ENCODE data around the gene ZNF550. TPM values are rescaled to one million over a fixed set of nuclear protein-coding genes. Genes with fewer than 3 reads are reported as not detected.
A peak's percentile ranks its signal among the peaks of the same experiment; 100 is the strongest.

The ZNF550 gene
- total and polyA plus RNA-seq, 2 of the 13 experiments (the other 11 are each of a cell fraction or from before 2014, with no cell fraction given), result 8.6 to 9.1 TPM

GRCh38 chr19:57527136-57527881 lies 32.4 kb downstream of the ZNF550 start, which contains the start of gene ZNF549 (continued):
- TF ChIP-seq JUND (CRISPR knock-in tag; IDR thresholded peaks at IDR 0.05) (no peak), GPN1 (CRISPR knock-in tag; IDR thresholded peaks at IDR 0.05; ENCODE audit: borderline replicate concordance) (no peak), SIN3A (IDR thresholded peaks at IDR 0.05; ENCODE audit: borderline replicate concordance, low read depth, low read length) (0 out of 2 replicates have a peak, but pooled peaks have one; percentile 48), ATF7 (IDR thresholded peaks at IDR 0.05) (no peak), ATF7 (CRISPR knock-in tag; IDR thresholded peaks at IDR 0.05) (0 out of 2 replicates have a peak, but pooled peaks have one; percentile 62), ZBTB26 (CRISPR knock-in tag; IDR thresholded peaks at IDR 0.05; ENCODE audit: borderline replicate concordance) (no peak), MTF1 (CRISPR knock-in tag; IDR thresholded peaks at IDR 0.05) (no peak), PAWR (CRISPR knock-in tag; IDR thresholded peaks at IDR 0.05; ENCODE audit: borderline replicate concordance) (no peak), HNF4G (IDR thresholded peaks at IDR 0.05; ENCODE audit: borderline replicate concordance, low read depth, low read length) (no peak), HNF4G (CRISPR knock-in tag; IDR thresholded peaks at IDR 0.05; ENCODE audit: borderline replicate concordance, low read depth) (peak; percentile 21; the same call in 1 of the 2 replicates), ZNF567 (CRISPR knock-in tag; IDR thresholded peaks at IDR 0.05; ENCODE audit: borderline replicate concordance) (peak; percentile 72; the same call in 1 of the 2 replicates), ZNF660 (CRISPR knock-in tag; IDR thresholded peaks at IDR 0.05; ENCODE audit: borderline replicate concordance, low read depth) (no peak), RAD51 (IDR thresholded peaks at IDR 0.05; ENCODE audit: borderline replicate concordance) (no peak), ZNF101 (CRISPR knock-in tag; IDR thresholded peaks at IDR 0.05; ENCODE audit: borderline replicate concordance, low read depth) (no peak), CCAR2 (optimal IDR thresholded peaks at IDR 0.05; ENCODE audit: low read depth, low read length) (no peak), BORCS8-MEF2B (CRISPR knock-in tag; IDR thresholded peaks at IDR 0.05) (peak; percentile 46), ZNF609 (CRISPR knock-in tag; IDR thresholded peaks at IDR 0.05; ENCODE audit: borderline replicate concordance) (no peak), GFI1 (CRISPR knock-in tag; IDR thresholded peaks at IDR 0.05; ENCODE audit: borderline replicate concordance) (peak; percentile 59; the same call in 1 of the 2 replicates), ZFP41 (CRISPR knock-in tag; IDR thresholded peaks at IDR 0.05; ENCODE audit: borderline replicate concordance) (peak; percentile 67; the same call in 1 of the 2 replicates), ZNF160 (CRISPR knock-in tag; IDR thresholded peaks at IDR 0.05) (no peak; the same call in 1 of the 2 replicates), ZZZ3 (CRISPR knock-in tag; IDR thresholded peaks at IDR 0.05; ENCODE audit: borderline replicate concordance) (no peak; the same call in 1 of the 2 replicates), ETV6 (CRISPR knock-in tag; conservative IDR thresholded peaks at IDR 0.05) (peak; percentile 22; the same call in 1 of the 2 replicates), ZNF124 (CRISPR knock-in tag; IDR thresholded peaks at IDR 0.05) (no peak)
- TF ChIP-seq, protein P1, sequence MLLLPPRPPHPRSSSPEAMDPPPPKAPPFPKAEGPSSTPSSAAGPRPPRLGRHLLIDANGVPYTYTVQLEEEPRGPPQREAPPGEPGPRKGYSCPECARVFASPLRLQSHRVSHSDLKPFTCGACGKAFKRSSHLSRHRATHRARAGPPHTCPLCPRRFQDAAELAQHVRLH (CRISPR knock-in tag; IDR thresholded peaks at IDR 0.05; ENCODE audit: borderline replicate concordance, low read depth), result no peak; the same call in 1 of the 2 replicates

Data from HepG2 (cell line).